CD4-positive, alpha-beta T cell treated with Interleukin-17A for 4 hours (primary cell): ENCODE results near the gene KISS1R.
A peak's percentile ranks its signal among the peaks of the same experiment; 100 is the strongest.

Experiments
- DNase-seq: peaks from one replicate; pipeline ENCODE4 v3.0.0-alpha.2; 2020; ENCODE audit warnings: mixed read lengths

The KISS1R gene

DNA sequence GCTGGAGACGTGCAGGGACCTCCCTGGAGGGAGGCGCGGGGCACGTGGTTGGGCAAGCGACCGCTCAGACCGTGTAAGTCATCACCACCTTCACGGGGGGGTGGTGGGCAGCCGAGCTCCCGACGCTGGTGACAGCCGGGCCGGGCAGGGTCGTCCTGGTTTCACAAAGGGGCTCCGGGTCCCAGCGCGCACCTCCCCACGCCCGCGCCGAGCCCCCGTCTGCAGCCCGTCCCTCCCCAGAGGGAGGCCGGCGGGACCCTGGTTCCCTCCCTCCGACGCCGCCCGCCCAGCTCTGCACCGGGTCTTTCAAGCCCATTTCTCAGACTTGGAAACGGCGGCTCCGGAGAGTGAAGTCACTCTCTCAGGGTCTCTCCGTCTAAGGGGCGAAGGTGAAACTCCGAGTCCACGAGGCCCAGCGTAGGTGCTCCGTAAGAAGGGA lies 8.0 kb downstream of the KISS1R start:
- DNase-seq = peak; percentile 43

DNA sequence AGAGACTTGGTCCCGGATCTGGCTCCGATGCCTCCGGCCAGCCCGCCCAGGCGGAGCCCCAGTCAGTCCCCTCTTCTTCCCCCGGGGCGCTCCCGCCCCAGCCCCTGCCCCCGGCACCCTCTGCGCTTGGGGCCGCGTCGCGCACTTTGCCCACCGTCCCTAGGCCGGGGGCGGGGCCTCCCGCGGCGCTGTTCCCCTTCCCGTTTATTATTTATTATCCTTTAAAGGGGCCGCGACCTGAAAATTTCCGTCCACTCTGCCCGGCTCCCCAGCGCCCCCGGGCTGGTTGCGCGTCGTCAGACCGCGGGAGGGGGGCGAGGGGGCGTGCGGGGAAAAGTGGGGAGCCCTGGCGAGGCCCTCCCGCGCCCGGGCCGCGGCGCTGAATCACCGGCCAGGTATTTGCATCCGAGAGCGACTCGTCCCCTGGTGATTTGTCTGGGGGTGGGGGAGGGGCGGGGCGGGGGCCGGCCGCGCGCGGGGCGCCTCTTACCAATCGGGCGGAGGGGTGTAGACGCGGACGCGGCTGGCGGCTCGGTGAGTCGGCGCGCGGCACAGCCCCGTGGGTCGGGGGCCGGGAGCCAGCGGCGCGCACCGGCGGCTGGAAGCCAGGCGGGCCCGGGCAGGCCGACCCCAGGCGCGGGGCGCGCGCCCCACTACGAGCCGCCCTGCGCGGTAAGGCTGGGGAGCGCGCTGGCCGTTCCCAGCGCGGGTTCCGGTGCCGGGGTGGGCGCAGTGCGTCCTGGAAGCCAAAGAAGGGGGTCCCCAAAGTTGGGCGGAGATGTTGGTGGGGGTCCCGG lies 8.6 kb downstream of the KISS1R start, which contains the start of gene ARID3A:
Gene ARID3A (plus strand): TSS at position 510 of the 797 bp plus-strand sequence. CDS start 3,494 bp downstream, outside the sequence.
- peak; percentile 85 for DNase-seq

DNA sequence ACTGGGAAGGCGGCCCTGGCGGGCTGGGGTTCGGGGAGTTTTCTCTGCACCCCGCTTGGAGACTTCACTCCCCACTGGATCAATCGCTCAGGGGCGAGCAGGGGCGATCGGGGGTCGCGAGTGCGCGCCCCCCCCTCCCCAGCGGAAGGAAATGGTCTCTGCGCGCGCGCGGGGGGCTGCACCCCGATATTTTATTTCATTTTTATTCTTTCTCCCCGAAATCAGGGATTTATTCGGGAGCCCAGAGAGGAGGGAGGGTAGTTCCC lies 9.1 kb downstream of the KISS1R start:
- no peak for DNase-seq

DNA sequence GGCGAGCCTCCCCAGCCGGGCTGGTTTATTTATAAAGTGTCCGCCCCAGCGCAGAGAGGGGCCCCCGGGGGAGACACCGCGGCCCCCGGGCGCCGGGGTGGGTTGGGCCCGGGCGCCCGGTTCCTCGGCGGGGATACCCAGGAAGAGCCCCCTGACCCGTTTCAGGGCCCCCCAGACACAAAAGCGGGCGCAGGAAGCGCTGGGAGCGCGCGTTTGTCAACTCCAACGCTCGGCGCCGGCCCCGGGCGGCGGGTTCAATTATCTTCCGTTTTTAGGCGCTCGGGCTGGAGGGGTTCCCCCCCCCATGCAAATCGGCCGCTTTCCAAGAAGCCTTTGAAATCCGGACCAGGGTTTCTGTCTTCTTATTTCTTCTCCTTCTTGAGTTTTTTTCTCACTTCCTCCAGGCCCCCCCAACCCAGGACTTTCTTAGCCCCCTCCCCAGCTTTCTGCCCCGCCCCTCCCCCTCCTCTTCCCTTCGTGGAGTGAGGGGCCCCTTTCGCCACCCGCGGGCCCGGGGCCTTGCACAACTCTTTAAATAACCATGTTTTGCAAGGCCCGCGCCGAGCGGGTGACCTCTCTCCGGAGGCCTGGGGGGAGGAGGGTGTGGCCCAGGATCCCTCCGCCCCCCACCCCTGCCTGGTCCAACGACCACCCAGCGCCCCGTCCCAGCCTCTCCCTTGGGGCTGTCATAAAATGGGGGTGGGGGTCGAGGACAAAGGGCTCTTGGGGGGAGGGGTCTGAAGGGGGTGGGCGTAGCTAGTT lies 9.6 kb downstream of the KISS1R start:
- DNase-seq = peak; percentile 58

DNA sequence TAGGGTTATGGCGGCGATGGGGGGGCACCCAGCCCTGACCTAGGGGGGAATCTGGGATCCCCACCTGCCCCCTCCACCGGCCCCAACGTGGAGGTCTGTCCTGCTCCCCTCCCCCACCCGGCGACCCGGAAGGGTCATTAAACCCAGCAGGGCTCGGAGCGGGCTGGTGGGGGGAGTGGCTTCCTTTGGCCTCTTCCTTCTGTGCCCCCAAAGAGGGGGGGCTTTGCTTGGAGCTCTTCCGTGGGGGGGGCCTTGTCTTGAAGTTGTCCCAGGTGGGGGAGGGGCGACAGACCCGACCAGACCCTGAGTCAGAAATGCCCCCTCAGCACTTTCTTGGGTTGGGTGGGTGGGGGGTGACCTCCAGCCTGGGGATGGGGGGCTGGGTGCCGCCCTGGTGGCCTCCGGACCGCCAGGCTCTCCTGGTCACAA lies 10.2 kb downstream of the KISS1R start:
- no peak for DNase-seq

DNA sequence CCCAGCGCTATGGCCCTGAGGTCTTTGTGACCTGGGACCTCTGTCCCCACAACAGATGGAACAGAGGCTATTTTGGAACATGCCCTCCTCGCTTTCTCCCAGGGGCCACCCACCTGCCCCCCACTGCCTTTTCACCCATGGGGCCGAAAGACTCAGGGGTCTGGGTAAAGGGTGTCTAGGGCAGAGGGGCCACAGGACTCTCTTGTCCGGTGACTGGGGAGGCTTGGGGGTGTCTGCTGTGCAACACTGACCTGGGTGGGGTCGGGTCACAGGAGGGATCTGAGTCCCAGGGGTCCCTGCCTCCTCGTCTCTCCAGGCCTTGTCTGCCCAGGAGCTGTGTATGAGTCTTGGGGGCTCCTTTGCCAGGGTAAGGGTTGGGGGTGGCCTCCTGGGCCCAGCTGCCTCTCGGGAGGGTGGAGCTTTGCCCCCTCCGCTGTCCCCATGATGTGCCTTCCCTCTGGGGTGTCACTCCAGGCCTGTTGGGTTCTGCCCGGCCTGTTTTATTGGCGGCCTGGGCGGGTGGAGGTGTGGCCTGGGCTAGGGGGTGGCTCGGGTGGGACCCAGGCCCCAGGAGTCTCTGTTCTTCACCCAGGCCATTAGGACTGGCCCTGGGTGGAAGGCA lies 10.8 kb downstream of the KISS1R start:
- DNase-seq = no peak

DNA sequence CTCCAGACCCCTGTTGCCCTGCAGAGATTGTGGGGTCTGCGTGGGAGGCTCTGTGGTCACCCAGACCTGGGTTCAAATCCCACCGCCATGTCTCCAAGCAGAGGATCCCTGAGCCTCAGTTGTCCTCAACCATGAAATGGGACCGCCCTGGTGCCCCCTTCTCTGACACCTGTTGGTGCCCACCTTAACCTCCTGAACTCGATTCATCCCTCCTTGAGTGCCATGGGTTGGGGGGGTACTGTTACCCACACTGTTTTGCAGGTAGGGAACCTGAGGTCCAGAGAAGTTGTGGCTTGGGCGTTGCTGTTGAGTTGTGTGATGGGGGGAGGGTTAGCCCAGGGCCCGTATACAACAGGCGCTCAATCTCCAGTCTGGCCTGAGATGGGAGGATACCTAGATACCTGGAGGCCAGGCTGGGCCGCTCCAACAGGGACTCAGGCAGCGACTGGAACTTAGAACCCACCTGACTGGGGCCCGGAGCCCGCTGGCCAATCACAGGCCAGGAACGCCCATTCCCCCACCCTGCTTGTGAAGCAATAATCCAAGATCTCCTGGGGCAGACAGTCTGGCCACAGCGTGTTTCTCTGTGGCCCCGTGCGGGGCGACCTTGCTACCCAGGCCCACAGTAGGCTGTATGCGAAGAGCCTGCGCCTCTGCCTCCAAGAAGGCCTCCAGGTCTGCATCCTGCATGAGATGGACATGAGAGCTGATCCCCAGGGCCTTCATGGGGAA lies 11.5 kb downstream of the KISS1R start:
- DNase-seq = no peak

DNA sequence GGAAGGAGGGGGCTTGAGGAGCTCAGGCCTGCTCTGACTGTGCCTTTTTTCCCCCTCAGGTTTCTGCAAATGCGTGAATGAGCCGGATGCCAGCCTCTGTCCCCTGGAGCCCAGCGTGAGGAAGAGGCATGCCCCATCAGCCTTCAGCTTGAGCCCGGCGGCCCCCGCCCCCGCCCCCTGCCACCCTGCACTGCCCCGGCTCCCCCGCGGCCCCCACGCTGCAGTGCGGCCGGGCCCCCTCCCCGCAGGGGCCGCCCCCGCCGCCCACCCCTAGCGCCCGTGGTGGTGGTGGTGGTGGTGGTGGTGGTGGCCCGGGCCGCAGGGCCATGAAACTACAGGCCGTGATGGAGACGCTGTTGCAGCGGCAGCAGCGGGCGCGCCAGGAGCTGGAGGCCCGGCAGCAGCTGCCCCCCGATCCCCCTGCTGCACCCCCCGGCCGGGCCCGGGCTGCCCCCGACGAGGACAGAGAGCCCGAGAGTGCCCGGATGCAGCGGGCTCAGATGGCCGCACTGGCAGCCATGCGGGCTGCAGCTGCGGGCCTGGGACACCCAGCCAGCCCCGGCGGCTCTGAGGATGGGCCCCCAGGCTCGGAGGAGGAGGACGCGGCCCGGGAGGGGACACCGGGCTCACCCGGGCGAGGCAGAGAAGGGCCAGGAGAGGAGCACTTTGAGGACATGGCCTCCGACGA lies 12.2 kb downstream of the KISS1R start:
- DNase-seq = no peak

DNA sequence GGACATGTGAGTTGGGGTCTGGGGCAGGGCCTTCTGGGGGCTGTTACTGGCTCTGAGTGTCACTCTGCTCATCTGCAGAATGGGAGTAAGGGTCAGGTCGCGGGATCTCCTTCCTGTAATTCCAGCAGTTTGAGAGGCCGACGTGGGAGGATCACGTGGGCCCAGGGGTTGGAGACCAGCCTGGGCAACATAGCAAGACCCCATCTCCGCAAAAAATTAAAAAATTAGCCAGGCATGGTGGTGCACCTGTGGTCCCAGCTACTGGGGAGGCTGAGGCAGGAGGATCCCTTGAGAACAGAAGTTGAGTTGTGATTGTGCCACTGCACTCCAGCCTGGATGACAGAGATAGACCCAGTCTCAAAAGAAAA lies 12.7 kb downstream of the KISS1R start:
- no peak for DNase-seq

DNA sequence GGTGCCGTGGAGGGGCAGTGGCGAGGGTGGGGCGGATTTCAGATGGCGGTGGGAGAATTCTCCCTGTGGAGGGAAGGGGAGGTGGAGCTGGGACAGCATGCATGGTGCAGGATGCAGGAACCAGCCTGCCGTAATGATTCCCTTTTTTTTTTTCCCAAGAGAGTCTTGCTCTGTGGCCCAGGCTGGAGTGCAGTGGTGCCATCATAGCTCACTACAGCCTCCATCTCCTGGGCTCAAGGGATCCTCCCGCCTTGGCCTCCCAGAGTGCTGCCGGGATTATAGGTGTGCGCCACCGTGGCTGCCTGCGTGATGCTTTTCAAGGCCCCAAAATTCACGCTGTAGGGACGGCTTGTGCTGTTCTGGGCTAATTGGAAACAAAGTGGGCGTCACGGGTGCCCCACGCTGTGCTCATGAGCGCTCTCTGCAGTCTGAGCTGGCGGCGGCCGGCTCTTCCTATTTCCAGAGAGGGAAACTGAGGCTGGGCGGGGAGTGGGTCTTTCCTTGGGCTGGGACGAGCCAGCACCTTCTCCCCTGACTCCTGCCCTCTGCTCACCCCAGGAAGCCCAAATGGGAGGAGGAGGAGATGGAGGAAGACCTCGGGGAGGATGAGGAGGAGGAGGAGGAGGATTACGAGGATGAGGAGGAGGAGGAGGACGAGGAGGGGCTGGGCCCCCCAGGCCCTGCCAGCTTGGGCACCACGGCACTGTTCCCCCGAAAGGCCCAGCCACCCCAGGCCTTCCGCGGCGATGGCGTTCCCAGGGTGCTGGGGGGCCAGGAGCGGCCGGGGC lies 14.9 kb downstream of the KISS1R start:
- DNase-seq = no peak

DNA sequence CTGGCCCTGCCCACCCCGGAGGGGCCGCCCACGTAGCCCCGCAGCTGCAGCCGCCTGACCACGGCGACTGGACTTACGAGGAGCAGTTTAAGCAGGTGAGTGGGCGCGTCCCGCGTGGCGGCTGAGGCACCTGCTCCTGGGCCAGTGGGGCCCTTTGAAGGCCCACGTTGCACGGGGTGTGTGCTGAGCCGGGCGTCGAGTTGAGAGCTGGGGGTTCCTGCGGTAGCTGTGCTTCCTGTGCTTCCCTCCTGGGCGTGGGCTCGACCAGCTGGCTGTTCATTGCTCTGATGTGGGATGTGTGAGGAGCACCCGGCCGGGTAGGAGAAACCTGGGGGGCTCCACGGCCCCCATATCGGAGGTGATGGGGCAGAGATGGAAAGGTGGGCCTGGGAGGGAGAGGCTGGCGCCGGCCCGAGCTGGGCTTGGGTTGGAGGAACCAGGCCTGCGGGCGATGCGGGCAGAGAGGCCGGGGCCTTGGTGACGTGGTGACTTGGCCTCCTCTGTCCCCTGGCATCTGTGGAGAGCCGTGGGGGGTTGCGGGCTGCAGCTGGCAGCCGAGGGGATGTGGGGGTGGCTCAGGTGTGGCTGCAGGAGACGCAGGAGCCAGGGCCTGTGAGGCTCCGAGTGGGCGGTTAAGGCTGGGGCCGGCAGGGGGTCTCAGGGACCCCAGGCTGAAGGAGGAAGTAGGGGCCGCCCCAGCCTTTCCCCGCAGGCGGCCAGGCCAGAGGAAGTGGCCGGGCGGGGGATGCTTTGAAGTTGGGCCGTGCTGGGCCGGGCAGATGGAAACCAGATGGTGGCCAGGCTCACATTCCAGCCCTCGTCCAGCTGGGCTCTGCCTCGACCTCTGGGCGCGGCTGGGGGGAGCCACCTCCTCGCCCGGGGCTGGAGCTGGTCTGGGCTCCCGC lies 15.8 kb downstream of the KISS1R start:
- DNase-seq = peak; percentile 71

DNA sequence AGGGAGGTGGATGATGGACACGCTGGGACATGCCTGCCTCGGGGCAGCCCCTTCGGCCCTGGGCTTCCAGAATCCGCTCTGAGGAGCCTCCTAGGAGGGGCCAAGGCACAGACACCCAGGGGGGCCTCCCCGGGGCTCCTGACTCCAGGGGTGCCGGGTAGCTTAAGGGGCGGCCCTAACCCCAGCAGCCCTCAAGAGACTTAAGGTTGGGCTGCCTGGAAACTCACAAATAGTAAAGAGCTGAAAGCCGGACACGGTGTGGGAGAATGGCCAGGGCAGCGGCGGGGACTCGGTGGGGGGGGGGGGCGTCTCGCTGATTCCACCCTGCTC lies 16.4 kb downstream of the KISS1R start:
- DNase-seq = no peak

DNA sequence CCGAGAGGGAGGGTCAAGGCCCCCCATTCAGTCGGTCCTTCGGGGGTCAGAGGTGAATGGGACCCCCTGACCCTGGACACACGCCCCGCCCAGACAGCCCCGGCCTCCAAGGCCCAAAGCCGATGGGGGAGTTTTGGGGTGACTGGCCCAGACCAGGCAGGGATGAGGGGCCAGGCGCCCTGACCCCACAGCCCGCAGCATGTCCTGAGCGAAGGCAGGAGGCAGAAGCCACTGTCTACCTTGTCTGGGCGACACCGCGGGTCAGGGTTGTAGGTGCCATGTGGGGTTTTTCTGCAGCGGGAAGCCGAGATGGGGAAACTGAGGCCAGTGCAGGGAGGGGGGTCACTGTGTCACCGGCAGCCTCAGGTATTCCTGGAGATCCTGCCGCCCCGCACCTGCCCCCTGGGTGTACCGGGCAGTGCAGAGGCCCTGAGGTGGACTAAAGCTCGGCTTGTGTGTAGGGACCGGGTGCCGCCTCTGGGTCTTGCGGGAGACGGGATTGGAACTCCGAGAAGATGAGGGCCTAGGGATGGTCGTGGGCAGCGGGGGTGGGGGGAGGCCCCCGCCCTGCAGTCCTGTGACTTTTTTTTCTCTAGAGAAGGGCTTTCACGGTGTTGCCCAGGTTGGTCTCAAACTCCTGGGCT lies 17.2 kb downstream of the KISS1R start:
- DNase-seq = no peak

DNA sequence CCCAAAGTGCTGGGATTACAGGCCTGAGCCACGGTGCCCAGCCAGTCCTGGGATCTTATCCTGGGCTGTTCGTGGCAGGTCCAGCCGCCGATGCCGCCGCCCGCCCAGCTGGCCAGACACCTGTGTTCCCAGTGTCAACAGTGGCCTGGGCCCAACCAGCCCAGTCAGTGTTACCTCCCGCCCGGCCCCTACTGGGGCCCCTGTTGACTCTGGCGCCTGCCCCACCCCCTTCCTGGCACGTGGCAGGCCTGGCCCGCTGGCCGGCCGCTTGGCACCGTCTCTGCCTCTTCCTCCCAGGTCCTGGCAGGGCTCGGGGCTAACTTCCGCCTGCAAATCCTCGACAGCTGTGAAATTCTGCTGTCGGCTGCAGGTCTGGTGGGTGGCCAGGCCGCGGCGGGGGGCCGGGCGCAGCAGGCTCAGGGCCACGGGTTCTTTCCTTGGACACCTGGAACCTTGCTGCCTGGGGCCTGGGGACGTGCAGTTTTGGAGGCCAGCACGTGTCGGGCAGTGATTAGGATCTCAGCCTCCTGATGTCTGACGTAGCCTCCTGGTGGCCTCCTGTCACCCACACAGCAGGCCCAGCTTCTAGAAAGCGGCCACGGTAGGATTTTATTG lies 17.8 kb downstream of the KISS1R start:
- DNase-seq = no peak

DNA sequence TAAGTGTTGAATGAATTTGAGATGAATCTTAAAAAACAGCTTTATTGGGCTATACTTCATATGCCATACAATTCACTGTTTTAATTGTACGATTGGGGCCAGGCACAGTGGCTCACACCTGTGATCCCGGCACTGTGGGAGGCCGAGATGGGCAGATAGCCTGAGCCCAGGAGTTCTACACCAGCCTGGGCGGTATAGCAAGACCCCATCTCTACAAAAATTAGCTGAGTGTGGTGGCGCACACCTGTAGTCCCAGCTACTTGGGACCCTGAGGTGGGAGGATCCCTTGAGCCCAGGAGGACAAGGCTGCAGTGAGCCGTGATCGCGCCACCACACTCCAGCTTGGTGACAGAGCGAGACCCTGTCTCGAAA lies 19.0 kb downstream of the KISS1R start:
- no peak for DNase-seq

DNA sequence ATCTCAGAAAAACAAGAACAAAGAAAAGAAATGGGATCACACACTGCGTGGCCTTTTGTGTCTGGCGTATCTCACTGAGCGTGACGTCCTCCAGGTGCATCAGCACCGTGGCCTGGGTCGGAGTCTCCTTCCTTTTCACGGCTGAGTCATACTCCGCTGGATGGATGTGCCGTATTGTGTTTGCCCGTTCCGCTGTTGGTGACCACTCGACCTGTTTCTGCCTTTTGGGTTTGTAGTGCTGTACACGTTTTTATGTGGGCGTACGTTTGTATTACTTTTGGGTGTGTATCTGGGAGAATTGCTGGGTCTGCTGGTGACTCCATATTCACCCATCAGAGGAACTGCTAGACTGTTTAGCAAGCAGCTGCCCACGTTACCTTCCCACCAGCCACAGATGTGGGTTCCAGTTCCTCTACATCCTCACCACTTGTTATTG lies 20.1 kb downstream of the KISS1R start:
- peak; percentile 66 for DNase-seq

DNA sequence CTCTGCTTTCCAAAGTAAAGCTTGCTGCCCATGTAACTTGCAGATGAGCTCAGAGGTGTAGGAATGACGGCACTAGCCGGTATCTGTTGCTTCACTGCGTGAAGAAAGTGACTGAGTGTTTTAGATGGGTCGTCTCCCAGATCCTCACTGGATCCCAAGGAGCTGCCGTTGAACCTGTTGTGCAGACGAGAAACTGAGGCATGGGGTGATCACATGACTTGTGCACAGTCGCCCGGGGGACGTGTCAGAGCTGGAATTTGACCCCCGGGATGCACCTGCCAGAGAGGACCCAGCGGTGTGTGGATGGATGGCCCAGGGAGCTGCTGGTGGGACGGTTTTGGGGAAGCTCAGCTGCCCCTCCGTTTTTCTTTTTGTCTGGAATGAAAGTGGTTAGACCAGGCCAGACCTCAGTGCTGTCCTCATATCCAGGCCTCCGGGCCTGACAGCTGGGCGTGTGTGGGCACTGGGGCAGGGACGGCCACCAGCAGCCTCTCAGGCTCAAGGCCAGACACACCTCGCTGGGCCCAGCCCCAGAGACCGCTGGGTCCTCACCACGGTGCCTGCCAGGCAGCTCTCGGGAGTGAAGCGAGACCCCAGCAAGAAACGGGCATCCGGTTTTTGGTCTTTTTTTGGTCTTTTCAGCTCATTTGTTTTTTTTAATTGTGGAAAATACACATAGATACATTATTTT lies 21.2 kb downstream of the KISS1R start:
- DNase-seq = no peak

DNA sequence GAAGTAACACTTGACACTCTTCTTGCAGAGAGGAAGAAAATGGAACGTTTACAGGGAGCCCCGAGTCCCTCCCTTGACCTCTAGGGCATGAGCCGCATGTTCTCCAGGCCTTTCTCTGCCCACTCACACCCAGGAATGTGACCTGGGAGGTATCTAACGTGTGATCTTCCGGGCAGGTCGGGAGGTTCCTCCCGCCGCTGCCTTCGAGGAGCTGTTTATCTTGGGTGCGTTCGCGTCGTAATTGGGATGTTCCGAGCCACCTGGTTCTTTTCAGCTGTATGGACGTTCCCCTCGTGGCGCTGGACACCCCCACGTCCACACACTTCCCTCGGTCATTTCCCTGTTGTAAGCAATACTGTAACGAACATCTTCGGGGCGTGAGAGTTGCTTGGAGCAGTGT lies 22.3 kb downstream of the KISS1R start:
- no peak for DNase-seq

DNA sequence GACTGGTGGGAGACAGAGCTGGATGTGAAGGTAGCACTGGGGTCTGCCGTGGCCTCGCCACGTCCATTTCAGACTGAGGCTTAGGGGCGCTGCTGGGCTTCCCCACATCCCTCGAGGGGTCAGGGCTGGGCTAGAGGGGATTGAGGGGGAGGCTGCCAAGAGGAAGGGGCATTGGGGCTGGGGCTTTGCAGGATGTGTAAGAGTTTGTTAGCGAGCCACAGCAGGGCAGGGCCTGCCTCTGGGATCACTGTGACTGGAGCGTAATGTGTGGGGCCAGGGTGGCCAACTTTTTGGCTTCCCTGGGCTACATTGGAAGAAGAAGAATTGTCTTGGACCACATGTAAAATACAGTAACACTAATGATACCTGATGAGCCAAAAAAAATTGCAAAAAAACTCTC lies 22.8 kb downstream of the KISS1R start:
- DNase-seq = no peak
